Endothelial cell of hepatic sinusoid (primary cell): ENCODE data around the gene GABRG3.
"Not testable (repeated sequence)": the region's sequence is repeated elsewhere in the genome, so short reads cannot be mapped to it uniquely, and the experiment has no call there.

Source experiments
- in situ Hi-C: cut with HindIII; loops from 2 replicates; pipeline ENCODE4 v1.10.0; 2017; ENCODE audit warnings: low sequenced_read_pairs

Gene GABRG3

GRCh38 chr15:27166917-27167316, 195.9 kb downstream of the GABRG3 start:
- in situ Hi-C loops, result loop anchor here (10.0 kb wide), 1 partner anchor 738 kb away; no protein-coding TSS in a partner anchor

- in situ Hi-C loops, result loop anchor here (10.0 kb wide), 1 partner anchor 737 kb away; no protein-coding TSS in a partner anchor
Measured at GRCh38 chr15:27167738-27168137, 196.8 kb downstream of the GABRG3 start.

GRCh38 chr15:27170851-27171250, 199.9 kb downstream of the GABRG3 start:
- in situ Hi-C loops, result no loop called here

GRCh38 chr15:27172821-27173220, 201.8 kb downstream of the GABRG3 start:
- in situ Hi-C loops, result no loop called here

- in situ Hi-C loops, result no loop called here
Measured at GRCh38 chr15:27175472-27176153, 204.6 kb downstream of the GABRG3 start.

- in situ Hi-C loops, result no loop called here
Measured at GRCh38 chr15:27176785-27177406, 205.9 kb downstream of the GABRG3 start.

- in situ Hi-C loops, result no loop called here
Measured at GRCh38 chr15:27179789-27180188, 208.8 kb downstream of the GABRG3 start.

GRCh38 chr15:27182561-27183110, 211.7 kb downstream of the GABRG3 start:
- in situ Hi-C loops, result no loop called here

- in situ Hi-C loops, result no loop called here
Measured at GRCh38 chr15:27183201-27183600, 212.2 kb downstream of the GABRG3 start.

GRCh38 chr15:27191515-27191914, 220.5 kb downstream of the GABRG3 start:
- in situ Hi-C loops, result not testable (repeated sequence)

GRCh38 chr15:27196691-27197090, 225.7 kb downstream of the GABRG3 start:
- in situ Hi-C loops, result no loop called here

GRCh38 chr15:27201425-27201824, 230.4 kb downstream of the GABRG3 start:
- in situ Hi-C loops, result loop anchor here (25.0 kb wide), 1 partner anchor 314 kb away; no protein-coding TSS in a partner anchor

- in situ Hi-C loops, result loop anchor here (25.0 kb wide), 1 partner anchor 323 kb away; no protein-coding TSS in a partner anchor
Measured at GRCh38 chr15:27210176-27210575, 239.2 kb downstream of the GABRG3 start.

- in situ Hi-C loops, result loop anchor here (25.0 kb wide), 1 partner anchor 327 kb away; no protein-coding TSS in a partner anchor
Measured at GRCh38 chr15:27214032-27214431, 243.1 kb downstream of the GABRG3 start.

- in situ Hi-C loops, result loop anchor here (25.0 kb wide), 1 partner anchor 328 kb away; no protein-coding TSS in a partner anchor
Measured at GRCh38 chr15:27214961-27215360, 244.0 kb downstream of the GABRG3 start.

- in situ Hi-C loops, result loop anchor here (25.0 kb wide), 1 partner anchor 331 kb away; no protein-coding TSS in a partner anchor
Measured at GRCh38 chr15:27218426-27218825, 247.4 kb downstream of the GABRG3 start.

- in situ Hi-C loops, result loop anchor here (5.0 to 25.0 kb wide), 2 partner anchors 148 to 332 kb away; no protein-coding TSS in a partner anchor
Measured at GRCh38 chr15:27219636-27220035, 248.7 kb downstream of the GABRG3 start.

GRCh38 chr15:27220199-27220598, 249.2 kb downstream of the GABRG3 start:
- in situ Hi-C loops, result loop anchor here (5.0 to 25.0 kb wide), 2 partner anchors 147 to 333 kb away; no protein-coding TSS in a partner anchor

GRCh38 chr15:27222479-27222878, 251.5 kb downstream of the GABRG3 start:
- in situ Hi-C loops, result loop anchor here (5.0 to 25.0 kb wide), 2 partner anchors 145 to 335 kb away; no protein-coding TSS in a partner anchor

GRCh38 chr15:27223179-27223578, 252.2 kb downstream of the GABRG3 start:
- in situ Hi-C loops, result loop anchor here (5.0 to 25.0 kb wide), 2 partner anchors 144 to 336 kb away; no protein-coding TSS in a partner anchor

GRCh38 chr15:27231811-27232210, 260.8 kb downstream of the GABRG3 start:
- in situ Hi-C loops, result no loop called here
